Measurements from ENCODE around the gene NTM. TPM values are rescaled to one million over a fixed set of nuclear protein-coding genes. Genes with fewer than 3 reads are reported as not detected.

Gene NTM
- polyA plus RNA-seq, 1 donor from 2014 or later, result 39.4 TPM

DNA sequence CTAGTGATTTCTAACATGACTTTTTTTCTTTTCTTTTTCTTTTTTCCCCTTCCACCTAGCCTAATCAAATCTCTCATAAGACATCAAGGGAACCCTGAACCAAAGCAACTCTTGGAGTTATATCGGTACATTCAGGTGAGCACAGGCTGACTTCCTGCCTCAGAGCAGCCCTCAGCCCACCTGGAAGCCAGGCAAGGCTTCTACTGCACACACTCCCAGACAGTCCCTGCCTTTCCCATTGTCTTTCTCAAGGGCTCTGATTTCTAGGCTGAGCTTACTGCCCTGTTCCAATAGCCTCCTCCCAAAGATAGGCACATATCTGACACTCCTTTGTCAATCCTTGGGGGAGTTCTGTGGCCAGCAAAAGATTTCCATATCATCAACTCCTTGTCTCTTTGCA, 629.5 kb downstream of the NTM start:
- H3K27me3 ChIP-seq (ENCODE audit: insufficient read depth, low read depth, low read length), result no peaks in the 10 kb centered on the region
- H3F3A ChIP-seq (ENCODE audit: insufficient read depth, low read length, poor library complexity, severe bottlenecking), result no peaks in the 10 kb centered on the region
- H2AFZ ChIP-seq (ENCODE audit: low read depth, low read length), result no peak overlapping the region
- H4K20me1 ChIP-seq (ENCODE audit: insufficient read depth), result no peaks in the 10 kb centered on the region
- no peak overlapping the region for H3K4me3 ChIP-seq (ENCODE audit: low read length)
- H3K36me3 ChIP-seq (ENCODE audit: insufficient read depth, low read length), result no peaks in the 10 kb centered on the region
- no peaks in the 10 kb centered on the region for H3K79me2 ChIP-seq (replicated peaks; ENCODE audit: insufficient read depth, low read length)
- H3K9ac ChIP-seq (ENCODE audit: low read length), result no peak overlapping the region
- H3K9me2 ChIP-seq (ENCODE audit: insufficient read depth, low read length), result no peaks in the 10 kb centered on the region
- no peak overlapping the region for H3K27ac ChIP-seq (ENCODE audit: low read length)
- no peaks in the 10 kb centered on the region for H3K9me3 ChIP-seq (ENCODE audit: low read length)
- H3K4me2 ChIP-seq (ENCODE audit: low read length), result no peak overlapping the region
- TF ChIP-seq EZH2 (IDR thresholded peaks at IDR 0.05; ENCODE audit: borderline replicate concordance, insufficient read depth, low read length, poor library complexity, severe bottlenecking) (no peak), CTCF (IDR thresholded peaks at IDR 0.05; ENCODE audit: poor library complexity, severe bottlenecking) (no peak), RAD21 (conservative IDR thresholded peaks at IDR 0.05) (no peak), MXI1 (conservative IDR thresholded peaks at IDR 0.05; ENCODE audit: poor library complexity, severe bottlenecking) (no peak), POLR2AphosphoS5 (IDR thresholded peaks at IDR 0.05) (no peak)
- TF ChIP-seq, protein P1, sequence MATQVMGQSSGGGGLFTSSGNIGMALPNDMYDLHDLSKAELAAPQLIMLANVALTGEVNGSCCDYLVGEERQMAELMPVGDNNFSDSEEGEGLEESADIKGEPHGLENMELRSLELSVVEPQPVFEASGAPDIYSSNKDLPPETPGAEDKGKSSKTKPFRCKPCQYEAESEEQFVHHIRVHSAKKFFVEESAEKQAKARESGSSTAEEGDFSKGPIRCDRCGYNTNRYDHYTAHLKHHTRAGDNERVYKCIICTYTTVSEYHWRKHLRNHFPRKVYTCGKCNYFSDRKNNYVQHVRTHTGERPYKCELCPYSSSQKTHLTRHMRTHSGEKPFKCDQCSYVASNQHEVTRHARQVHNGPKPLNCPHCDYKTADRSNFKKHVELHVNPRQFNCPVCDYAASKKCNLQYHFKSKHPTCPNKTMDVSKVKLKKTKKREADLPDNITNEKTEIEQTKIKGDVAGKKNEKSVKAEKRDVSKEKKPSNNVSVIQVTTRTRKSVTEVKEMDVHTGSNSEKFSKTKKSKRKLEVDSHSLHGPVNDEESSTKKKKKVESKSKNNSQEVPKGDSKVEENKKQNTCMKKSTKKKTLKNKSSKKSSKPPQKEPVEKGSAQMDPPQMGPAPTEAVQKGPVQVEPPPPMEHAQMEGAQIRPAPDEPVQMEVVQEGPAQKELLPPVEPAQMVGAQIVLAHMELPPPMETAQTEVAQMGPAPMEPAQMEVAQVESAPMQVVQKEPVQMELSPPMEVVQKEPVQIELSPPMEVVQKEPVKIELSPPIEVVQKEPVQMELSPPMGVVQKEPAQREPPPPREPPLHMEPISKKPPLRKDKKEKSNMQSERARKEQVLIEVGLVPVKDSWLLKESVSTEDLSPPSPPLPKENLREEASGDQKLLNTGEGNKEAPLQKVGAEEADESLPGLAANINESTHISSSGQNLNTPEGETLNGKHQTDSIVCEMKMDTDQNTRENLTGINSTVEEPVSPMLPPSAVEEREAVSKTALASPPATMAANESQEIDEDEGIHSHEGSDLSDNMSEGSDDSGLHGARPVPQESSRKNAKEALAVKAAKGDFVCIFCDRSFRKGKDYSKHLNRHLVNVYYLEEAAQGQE (IDR thresholded peaks at IDR 0.05; ENCODE audit: borderline replicate concordance), result no peak

- TF ChIP-seq TAF1 (IDR thresholded peaks at IDR 0.05; ENCODE audit: low read depth) (no peak), SMC3 (conservative IDR thresholded peaks at IDR 0.05; ENCODE audit: poor library complexity) (no peak), POLR2AphosphoS5 (IDR thresholded peaks at IDR 0.05) (peak; percentile 58), MXI1 (conservative IDR thresholded peaks at IDR 0.05; ENCODE audit: poor library complexity, severe bottlenecking) (no peak), EZH2 (IDR thresholded peaks at IDR 0.05; ENCODE audit: borderline replicate concordance, insufficient read depth, low read length, poor library complexity, severe bottlenecking) (no peak), EP300 (conservative IDR thresholded peaks at IDR 0.05; ENCODE audit: poor library complexity, severe bottlenecking) (peak; percentile 51), RAD21 (conservative IDR thresholded peaks at IDR 0.05) (no peak), CTCF (IDR thresholded peaks at IDR 0.05; ENCODE audit: poor library complexity, severe bottlenecking) (no peak)
- TF ChIP-seq, protein P1 (IDR thresholded peaks at IDR 0.05; ENCODE audit: borderline replicate concordance), result peak; percentile 40
- Histone ChIP-seq H3K9me2 (ENCODE audit: insufficient read depth, low read length) (no peaks in the 10 kb centered on the region), H3F3A (ENCODE audit: insufficient read depth, low read length, poor library complexity, severe bottlenecking) (peaks cover 6% of the 10 kb centered on the region), H3K4me3 (ENCODE audit: low read length) (peak overlapping the region; percentile 48), H4K20me1 (ENCODE audit: insufficient read depth) (no peaks in the 10 kb centered on the region), H3K27me3 (ENCODE audit: insufficient read depth, low read depth, low read length) (no peaks in the 10 kb centered on the region), H2AFZ (ENCODE audit: low read depth, low read length) (no peak overlapping the region), H3K4me2 (ENCODE audit: low read length) (peak overlapping the region; percentile 29), H3K9me3 (ENCODE audit: low read length) (no peaks in the 10 kb centered on the region), H3K27ac (ENCODE audit: low read length) (peak overlapping the region; percentile 88), H3K36me3 (ENCODE audit: insufficient read depth, low read length) (no peaks in the 10 kb centered on the region), H3K79me2 (replicated peaks; ENCODE audit: insufficient read depth, low read length) (no peaks in the 10 kb centered on the region), H3K9ac (ENCODE audit: low read length) (peak overlapping the region; percentile 58)
Observed at GRCh38 chr11:132005887-132006286, 635.5 kb downstream of the NTM start.

All from neural cell (in vitro differentiated cells).